GM12878 (cell line): ENCODE results near the gene FLII. TPM values are rescaled to one million over a fixed set of nuclear protein-coding genes. Genes with fewer than 3 reads are reported as not detected.
A peak's percentile ranks its signal among the peaks of the same experiment; 100 is the strongest.

ENCODE experiments used
- ATAC-seq: fragments of 200-7000 bp; cut with Tn5 transposase; 3 replicates; pipeline ENCODE4 v1.9.1; 2020; ENCODE audit warnings: mild to moderate bottlenecking, moderate library complexity
- BruUV-seq: library from RNA; stranded (reverse); fragments of 400-500 nt; replicated peaks from 2 replicates; lab custom pipeline; 2021; lab: Mats Ljungman, UMichigan
- CTCF ChIA-PET: fragments of 300-600 bp; sonication (Branson Sonifier 250); formaldehyde crosslinking; extraction: SDS; loops from one replicate; lab custom pipeline; 2021; ENCODE audit warnings: inconsistent platforms; lab: Yijun Ruan, JAX
- POLR2A ChIA-PET: fragments of 350-600 bp; formaldehyde crosslinking; extraction: SDS; loops from one replicate; lab custom pipeline; 2021; ENCODE audit warnings: inconsistent platforms; lab: Charles Lee
- RAD21 ChIA-PET: fragments of 300-600 bp; sonication (Branson Sonifier 250); formaldehyde crosslinking; loops from one replicate; lab custom pipeline; 2023; ENCODE audit warnings: antibody characterized with exemption; ENCODE audit not compliant: unreplicated experiment; lab: Charles Lee
- SMC1A ChIA-PET: fragments of 300-600 bp; sonication (Branson Sonifier 250); formaldehyde crosslinking; loops from one replicate; lab custom pipeline; 2023; ENCODE audit not compliant: unreplicated experiment, uncharacterized antibody; lab: Charles Lee
- DNase-seq: peaks from one replicate; pipeline ENCODE4 v3.0.0-alpha.2; 2011; ENCODE audit warnings: low read depth, low spot score
- FAIRE-seq: peaks from 3 replicates; lab custom pipeline; 2011; peaks lifted over from hg19 to GRCh38; lab: Jason Lieb, UNC
- H2AFZ ChIP-seq: 2 replicates; pipeline ENCODE4 v1.6.0; 2011; ENCODE audit warnings: low read depth, low read length, control low read depth; ENCODE audit not compliant: control insufficient read depth
- H3K27ac ChIP-seq: 2 replicates; pipeline ENCODE4 v1.5.1; 2011; ENCODE audit warnings: control low read depth; ENCODE audit not compliant: control insufficient read depth, insufficient read depth
- H3K27me3 ChIP-seq, 2 experiments: replicated peaks in 1 of 2; 2 replicates each; pipeline versions ENCODE4 v1.6.0 to v1.6.1; 2011; ENCODE audit warnings: low read length in 1 of 2; ENCODE audit not compliant: control insufficient read depth in 2 of 2, insufficient read depth in 2 of 2
- H3K36me3 ChIP-seq, 2 experiments: 2 replicates each; pipeline ENCODE4 v1.5.1; 2011; ENCODE audit warnings: low read length in 1 of 2; ENCODE audit not compliant: control insufficient read depth in 2 of 2, insufficient read depth in 2 of 2
- H3K4me1 ChIP-seq: 2 replicates; pipeline ENCODE4 v1.6.1; 2011; ENCODE audit warnings: mild to moderate bottlenecking, low read length, moderate library complexity, mixed read lengths; ENCODE audit not compliant: control insufficient read depth, insufficient read depth
- H3K4me2 ChIP-seq: 2 replicates; pipeline ENCODE4 v1.6.0; 2011; ENCODE audit warnings: control low read depth; ENCODE audit not compliant: control insufficient read depth, insufficient read depth
- H3K4me3 ChIP-seq: fragments of 200-600 bp; sonication (generic); 2 replicates; pipeline ENCODE4 v1.5.1; 2016
- H3K79me2 ChIP-seq: 2 replicates; pipeline ENCODE4 v1.6.0; 2011; ENCODE audit warnings: low read length; ENCODE audit not compliant: control insufficient read depth, insufficient read depth
- H3K9ac ChIP-seq: 2 replicates; pipeline ENCODE4 v1.8.0; 2011; ENCODE audit warnings: low read length, control low read depth, mixed read lengths; ENCODE audit not compliant: control insufficient read depth, insufficient read depth
- H3K9me3 ChIP-seq: replicated peaks from 3 replicates; pipeline ENCODE4 v1.5.1; 2011; ENCODE audit warnings: mild to moderate bottlenecking, low read length; ENCODE audit not compliant: control insufficient read depth, insufficient read depth
- H4K20me1 ChIP-seq: 2 replicates; pipeline ENCODE4 v1.6.0; 2011; ENCODE audit not compliant: control insufficient read depth, insufficient read depth
- CEBPB ChIP-seq, 2 experiments: fragments of 150-350 bp in 1 of 2; IDR thresholded peaks; 2 replicates each; pipeline ENCODE4 v1.6.1; 2012 to 2014; ENCODE audit warnings: low read depth in 2 of 2, low read length in 2 of 2, borderline replicate concordance in 1 of 2, inconsistent platforms in 1 of 2
- DPF2 ChIP-seq: fragments of 450-650 bp; IDR thresholded peaks from 2 replicates; pipeline ENCODE4 v1.6.1; 2017; ENCODE audit warnings: mild to moderate bottlenecking
- MYB ChIP-seq: fragments of 150-350 bp; IDR thresholded peaks from 2 replicates; pipeline ENCODE4 v1.6.1; 2014; ENCODE audit warnings: mild to moderate bottlenecking, low read depth, low read length, borderline replicate concordance
- MYC ChIP-seq: IDR thresholded peaks from 2 replicates; pipeline ENCODE4 v1.6.1; 2011; ENCODE audit warnings: mild to moderate bottlenecking, low read length, moderate library complexity, inconsistent platforms; ENCODE audit not compliant: insufficient read depth, insufficient replicate concordance, insufficient read length, severe bottlenecking
- NR2F1 ChIP-seq: fragments of 450-650 bp; conservative IDR thresholded peaks from 2 replicates; pipeline ENCODE4 v1.6.1; 2017; ENCODE audit warnings: mild to moderate bottlenecking
- NRF1 ChIP-seq: conservative IDR thresholded peaks from 2 replicates; pipeline ENCODE4 v1.6.1; 2011; ENCODE audit warnings: mild to moderate bottlenecking, low read depth, low read length, improper control_type of control experiment
- POLR2A ChIP-seq: IDR thresholded peaks from 2 replicates; pipeline ENCODE4 v1.6.1; 2011; ENCODE audit warnings: low read depth, mild to moderate bottlenecking, low read length
- RELA ChIP-seq: fragments of 450-650 bp; IDR thresholded peaks from 2 replicates; pipeline ENCODE4 v1.8.0; 2014; ENCODE audit warnings: borderline replicate concordance; ENCODE audit not compliant: partially characterized antibody
- SMARCA5 ChIP-seq: fragments of 450-650 bp; IDR thresholded peaks from 2 replicates; pipeline ENCODE4 v1.6.1; 2017; ENCODE audit warnings: mild to moderate bottlenecking
- ZNF384 ChIP-seq: IDR thresholded peaks from 2 replicates; pipeline ENCODE4 v1.6.1; 2012; ENCODE audit warnings: low read depth, mild to moderate bottlenecking, low read length, improper control_type of control experiment, borderline replicate concordance
- WGBS: methylation state at CpG from one replicate; pipeline ENCODE4 v1.1.6; 2016; ENCODE audit warnings: low lambda C conversion rate; ENCODE audit not compliant: insufficient replicate concordance, insufficient coverage; ENCODE audit errors: missing lambda C conversion rate; 5-methylcytosine and 5-hydroxymethylcytosine counted together
- in situ Hi-C: fragments of 300-500 bp; cut with MboI; formaldehyde crosslinking; loops from 9 replicates; pipeline ENCODE4 v1.14.3; 2018; ENCODE audit warnings: mixed read lengths
- intact Hi-C: fragments of 100-400 bp; cut with micrococcal nuclease; formaldehyde crosslinking; loops from one replicate; pipeline ENCODE4 v1.14.2; 2022; ENCODE audit not compliant: unreplicated experiment
- polyA plus RNA-seq, 11 experiments: library from polyadenylated mRNA; depleted of rRNA in 4 of 11; unstranded in 6 of 11; stranded (reverse) in 5 of 11; fragments of >200 nt; fragmentation: Nextera tagmentation in 4 of 11; fragmentation: Illumina TruSeq in 1 of 11; extraction: Ambion mirVana in 4 of 11; extraction: Trizol in 1 of 11; gene quantifications; 1 replicate in 1 of 11; 2 replicates in 10 of 11; pipeline versions ENCODE4 v1.2.1 to v1.2.3, GENCODE V29; 2011 to 2016; ENCODE audit warnings: inconsistent platforms in 2 of 11, missing spikeins in 2 of 11, low read depth in 1 of 11
- total RNA-seq, 4 experiments: library from RNA; depleted of rRNA in 3 of 4; stranded (reverse); fragments of >200 nt in 3 of 4; fragmentation: Illumina TruSeq in 1 of 4; extraction: Trizol in 1 of 4; gene quantifications; 2 replicates each; pipeline versions ENCODE4 v1.2.1 to v1.2.3, GENCODE V29; 2013 to 2021

FLII gene
- total and polyA plus RNA-seq, 10 of the 15 experiments (the other 5 are each of a cell fraction or from before 2014, with no cell fraction given): 22.2 to 200 (median 121) TPM

GRCh38 chr17:18250708-18251107, 7.8 kb downstream of the FLII start:
- RAD21 ChIA-PET: interaction anchor here (0.6 kb wide), 1 partner anchor 71 kb away, joined by 3 read pairs; no protein-coding TSS in a partner anchor
- no peak overlapping the region for H3K27ac ChIP-seq
- H3K4me3 ChIP-seq: no peak overlapping the region
- WGBS: 99% methylated on average over 14 of the region's 14 CpGs
- no peak for DNase-seq
- no peak for FAIRE-seq
- no peak overlapping the region for H3K4me2 ChIP-seq
- H4K20me1 ChIP-seq: no peaks in the 10 kb centered on the region
- intact Hi-C loops: no loop called here
- no peak overlapping the region for H2AFZ ChIP-seq
- no peaks in the 10 kb centered on the region for H3K27me3 ChIP-seq
- CTCF ChIA-PET: no interaction called here
- TF ChIP-seq POLR2A: peak; percentile 19; the same call in 1 of the 2 replicates
- TF ChIP-seq RELA: no peak
- in situ Hi-C loops: no loop called here
- ATAC-seq: no peak
- peaks cover 7 to 38% of the 10 kb centered on the region in 2 experiments for H3K36me3 ChIP-seq
- BruUV-seq: no TSS peak
- H3K79me2 ChIP-seq: no peaks in the 10 kb centered on the region
- no peaks in the 10 kb centered on the region for H3K4me1 ChIP-seq
- POLR2A ChIA-PET: no interaction called here
- SMC1A ChIA-PET: no interaction called here
- no peaks in the 10 kb centered on the region for H3K9me3 ChIP-seq
- no peak overlapping the region for H3K9ac ChIP-seq

GRCh38 chr17:18250259-18250658, 8.3 kb downstream of the FLII start:
- Histone ChIP-seq H3K79me2 (no peaks in the 10 kb centered on the region), H3K27ac (no peak overlapping the region), H3K9me3 (no peaks in the 10 kb centered on the region), H4K20me1 (no peaks in the 10 kb centered on the region), H3K36me3 (peaks cover 7 to 40% of the 10 kb centered on the region in 2 experiments), H3K9ac (no peak overlapping the region), H3K4me2 (no peak overlapping the region), H3K4me1 (no peaks in the 10 kb centered on the region), H3K4me3 (no peak overlapping the region), H3K27me3 (no peaks in the 10 kb centered on the region), H2AFZ (no peak overlapping the region)
- CTCF ChIA-PET: no interaction called here
- no peak for DNase-seq
- RAD21 ChIA-PET: interaction anchor here (0.6 kb wide), 1 partner anchor 72 kb away, joined by 3 read pairs; no protein-coding TSS in a partner anchor
- ATAC-seq: no peak
- POLR2A ChIA-PET: no interaction called here
- in situ Hi-C loops: no loop called here
- intact Hi-C loops: no loop called here
- SMC1A ChIA-PET: no interaction called here
- TF ChIP-seq SMARCA5 (no peak), MYB (no peak), ZNF384 (no peak), DPF2 (no peak), MYC (no peak), CEBPB (IDR thresholded peaks at IDR 0.05; ENCODE audit: borderline replicate concordance in 1 of 2, low read depth in 2 of 2, low read length in 2 of 2) (no peak), NR2F1 (no peak), NRF1 (no peak)
- FAIRE-seq: no peak
- WGBS: 78% methylated on average over 9 of the region's 9 CpGs
- BruUV-seq: no TSS peak
